ENCODE data around the gene NFATC4.

NFATC4 gene

DNA sequence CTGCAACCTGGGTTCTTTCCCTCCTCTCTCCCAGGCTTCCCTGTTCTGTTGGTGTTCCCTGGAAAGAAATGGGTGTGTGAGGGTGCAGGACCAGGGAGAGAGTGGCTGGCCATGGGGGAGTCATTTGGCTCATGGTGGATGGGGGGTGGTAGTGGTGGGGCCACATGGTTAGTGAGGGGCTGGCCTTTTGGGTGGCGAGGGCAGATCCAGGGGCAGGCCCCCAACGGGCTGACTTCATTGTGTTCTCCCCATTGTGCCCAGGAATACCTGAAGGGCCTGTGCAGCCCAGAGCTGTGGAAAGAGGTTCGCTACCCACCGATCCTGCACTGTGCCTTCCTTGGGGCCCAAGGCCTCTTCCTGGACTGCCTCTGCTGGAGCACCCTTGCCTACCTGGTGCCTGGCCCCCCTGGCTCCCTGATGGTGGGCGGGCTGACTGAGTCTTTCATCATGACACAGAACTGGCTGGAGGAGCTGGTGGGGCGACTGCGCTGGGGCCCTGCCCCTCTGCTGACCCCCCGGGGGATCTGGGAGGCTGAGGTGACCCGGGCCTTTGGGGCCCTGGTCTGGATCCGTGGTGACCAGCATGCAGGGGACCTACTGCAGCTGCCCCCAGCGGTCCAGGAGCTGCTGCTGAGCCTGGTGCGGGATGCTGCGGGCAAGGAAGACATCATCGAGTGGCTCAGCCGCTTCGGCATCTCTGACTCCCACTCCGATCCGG, 39.8 kb downstream of the NFATC4 start:
- Histone ChIP-seq H3K9me3 (ENCODE audit: insufficient read depth, low read depth, low read length) (no peaks in the 10 kb centered on the region), H3K27me3 (ENCODE audit: insufficient read depth, low read length) (no peaks in the 10 kb centered on the region), H3K36me3 (ENCODE audit: insufficient read depth, low read depth, low read length) (peaks cover 5% of the 10 kb centered on the region; the same call in 1 of the 2 replicates), H3K27ac (ENCODE audit: low read length) (no peak overlapping the region), H3K4me3 (ENCODE audit: low read length) (no peak overlapping the region), H3K9ac (ENCODE audit: low read depth, low read length) (no peak overlapping the region), H3K4me1 (ENCODE audit: insufficient read depth, low read length) (no peaks in the 10 kb centered on the region)

- H3K36me3 ChIP-seq (ENCODE audit: insufficient read depth, low read depth, low read length): peaks cover 13% of the 10 kb centered on the region; the same call in 1 of the 2 replicates
- H3K4me3 ChIP-seq (ENCODE audit: low read length): no peak overlapping the region
- no peaks in the 10 kb centered on the region for H3K4me1 ChIP-seq (ENCODE audit: insufficient read depth, low read length)
- no peak overlapping the region for H3K9ac ChIP-seq (ENCODE audit: low read depth, low read length)
- H3K27me3 ChIP-seq (ENCODE audit: insufficient read depth, low read length): no peaks in the 10 kb centered on the region
- H3K9me3 ChIP-seq (ENCODE audit: insufficient read depth, low read depth, low read length): no peaks in the 10 kb centered on the region
- H3K27ac ChIP-seq (ENCODE audit: low read length): no peak overlapping the region
Observed at GRCh38 chr14:24408764-24409163, 40.8 kb downstream of the NFATC4 start.

GRCh38 chr14:24409192-24409591, 41.2 kb downstream of the NFATC4 start:
- Histone ChIP-seq H3K27me3 (ENCODE audit: insufficient read depth, low read length) (no peaks in the 10 kb centered on the region), H3K36me3 (ENCODE audit: insufficient read depth, low read depth, low read length) (peaks cover 17% of the 10 kb centered on the region; the same call in 1 of the 2 replicates), H3K9me3 (ENCODE audit: insufficient read depth, low read depth, low read length) (no peaks in the 10 kb centered on the region), H3K4me1 (ENCODE audit: insufficient read depth, low read length) (no peaks in the 10 kb centered on the region), H3K4me3 (ENCODE audit: low read length) (no peak overlapping the region), H3K27ac (ENCODE audit: low read length) (no peak overlapping the region), H3K9ac (ENCODE audit: low read depth, low read length) (no peak overlapping the region)

DNA sequence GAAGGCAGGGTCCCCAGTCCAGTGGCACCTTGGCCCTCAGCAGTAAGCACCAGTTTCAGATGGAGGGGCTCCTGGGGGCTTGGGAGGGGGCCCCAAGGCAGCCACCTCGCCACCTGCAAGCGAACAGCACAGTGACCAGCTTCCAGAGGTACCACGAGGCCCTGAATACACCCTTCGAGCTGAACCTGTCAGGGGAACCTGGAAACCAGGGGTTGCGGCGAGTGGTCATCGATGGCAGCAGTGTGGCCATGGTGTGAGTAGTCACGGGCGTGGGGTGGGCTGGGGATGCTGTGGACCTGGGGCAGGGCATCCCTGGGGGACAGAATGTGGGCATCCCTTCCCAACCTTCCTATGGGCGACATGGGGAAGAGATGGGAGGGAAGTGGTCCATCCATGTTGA, 42.0 kb downstream of the NFATC4 start:
- Histone ChIP-seq H3K36me3 (ENCODE audit: insufficient read depth, low read depth, low read length) (peaks cover 23% of the 10 kb centered on the region; the same call in 1 of the 2 replicates), H3K9me3 (ENCODE audit: insufficient read depth, low read depth, low read length) (no peaks in the 10 kb centered on the region), H3K4me3 (ENCODE audit: low read length) (no peak overlapping the region), H3K27ac (ENCODE audit: low read length) (no peak overlapping the region), H3K27me3 (ENCODE audit: insufficient read depth, low read length) (no peaks in the 10 kb centered on the region), H3K9ac (ENCODE audit: low read depth, low read length) (no peak overlapping the region), H3K4me1 (ENCODE audit: insufficient read depth, low read length) (no peaks in the 10 kb centered on the region)

- H3K27me3 ChIP-seq (ENCODE audit: insufficient read depth, low read length): no peaks in the 10 kb centered on the region
- no peak overlapping the region for H3K9ac ChIP-seq (ENCODE audit: low read depth, low read length)
- H3K36me3 ChIP-seq (ENCODE audit: insufficient read depth, low read depth, low read length): peaks cover 23% of the 10 kb centered on the region; the same call in 1 of the 2 replicates
- H3K9me3 ChIP-seq (ENCODE audit: insufficient read depth, low read depth, low read length): no peaks in the 10 kb centered on the region
- H3K27ac ChIP-seq (ENCODE audit: low read length): no peak overlapping the region
- H3K4me1 ChIP-seq (ENCODE audit: insufficient read depth, low read length): no peaks in the 10 kb centered on the region
- no peak overlapping the region for H3K4me3 ChIP-seq (ENCODE audit: low read length)
Observed at GRCh38 chr14:24411443-24412389, 43.7 kb downstream of the NFATC4 start.

GRCh38 chr14:24414077-24414476, 46.1 kb downstream of the NFATC4 start:
- no peaks in the 10 kb centered on the region for H3K4me1 ChIP-seq (ENCODE audit: insufficient read depth, low read length)
- H3K27ac ChIP-seq (ENCODE audit: low read length): no peak overlapping the region
- H3K9ac ChIP-seq (ENCODE audit: low read depth, low read length): no peak overlapping the region

GRCh38 chr14:24414732-24415420, 46.9 kb downstream of the NFATC4 start:
- peaks cover 23% of the 10 kb centered on the region; the same call in 1 of the 2 replicates for H3K36me3 ChIP-seq (ENCODE audit: insufficient read depth, low read depth, low read length)
- no peak overlapping the region for H3K4me3 ChIP-seq (ENCODE audit: low read length)
- no peak overlapping the region for H3K27ac ChIP-seq (ENCODE audit: low read length)
- H3K9ac ChIP-seq (ENCODE audit: low read depth, low read length): no peak overlapping the region
- H3K9me3 ChIP-seq (ENCODE audit: insufficient read depth, low read depth, low read length): no peaks in the 10 kb centered on the region
- no peaks in the 10 kb centered on the region for H3K4me1 ChIP-seq (ENCODE audit: insufficient read depth, low read length)
- H3K27me3 ChIP-seq (ENCODE audit: insufficient read depth, low read length): peaks cover 16% of the 10 kb centered on the region

More at GRCh38 chr14:24414077-24414476, 46.1 kb downstream of the NFATC4 start:
- Histone ChIP-seq H3K27me3 (ENCODE audit: insufficient read depth, low read length) (peaks cover 10% of the 10 kb centered on the region), H3K36me3 (ENCODE audit: insufficient read depth, low read depth, low read length) (peaks cover 23% of the 10 kb centered on the region; the same call in 1 of the 2 replicates), H3K4me3 (ENCODE audit: low read length) (no peak overlapping the region), H3K9me3 (ENCODE audit: insufficient read depth, low read depth, low read length) (no peaks in the 10 kb centered on the region)

- no peak overlapping the region for H3K9ac ChIP-seq (ENCODE audit: low read depth, low read length)
- peaks cover 23% of the 10 kb centered on the region for H3K27me3 ChIP-seq (ENCODE audit: insufficient read depth, low read length)
- peaks cover 23% of the 10 kb centered on the region; the same call in 1 of the 2 replicates for H3K36me3 ChIP-seq (ENCODE audit: insufficient read depth, low read depth, low read length)
- no peak overlapping the region for H3K27ac ChIP-seq (ENCODE audit: low read length)
- no peaks in the 10 kb centered on the region for H3K4me1 ChIP-seq (ENCODE audit: insufficient read depth, low read length)
- H3K4me3 ChIP-seq (ENCODE audit: low read length): no peak overlapping the region
- H3K9me3 ChIP-seq (ENCODE audit: insufficient read depth, low read depth, low read length): no peaks in the 10 kb centered on the region
Observed at GRCh38 chr14:24415421-24416253, 47.7 kb downstream of the NFATC4 start.

- no peaks in the 10 kb centered on the region for H3K4me1 ChIP-seq (ENCODE audit: insufficient read depth, low read length)
- H3K4me3 ChIP-seq (ENCODE audit: low read length): no peak overlapping the region
- H3K36me3 ChIP-seq (ENCODE audit: insufficient read depth, low read depth, low read length): peaks cover 23% of the 10 kb centered on the region; the same call in 1 of the 2 replicates
- peaks cover 23% of the 10 kb centered on the region for H3K27me3 ChIP-seq (ENCODE audit: insufficient read depth, low read length)
- no peak overlapping the region for H3K27ac ChIP-seq (ENCODE audit: low read length)
- H3K9ac ChIP-seq (ENCODE audit: low read depth, low read length): no peak overlapping the region
- H3K9me3 ChIP-seq (ENCODE audit: insufficient read depth, low read depth, low read length): no peaks in the 10 kb centered on the region
Observed at GRCh38 chr14:24416254-24416931, 48.4 kb downstream of the NFATC4 start.

- peaks cover 23% of the 10 kb centered on the region; the same call in 1 of the 2 replicates for H3K36me3 ChIP-seq (ENCODE audit: insufficient read depth, low read depth, low read length)
- no peaks in the 10 kb centered on the region for H3K9me3 ChIP-seq (ENCODE audit: insufficient read depth, low read depth, low read length)
- H3K9ac ChIP-seq (ENCODE audit: low read depth, low read length): no peak overlapping the region
- no peaks in the 10 kb centered on the region for H3K4me1 ChIP-seq (ENCODE audit: insufficient read depth, low read length)
- no peak overlapping the region for H3K4me3 ChIP-seq (ENCODE audit: low read length)
- peaks cover 27% of the 10 kb centered on the region for H3K27me3 ChIP-seq (ENCODE audit: insufficient read depth, low read length)
- H3K27ac ChIP-seq (ENCODE audit: low read length): no peak overlapping the region
Observed at GRCh38 chr14:24416932-24417619, 49.1 kb downstream of the NFATC4 start.

Measured in iPS-20b (cell line).